NT2/D1 (cell line): ENCODE measurements around the gene LAMB4.

Experiments
- SUZ12 ChIP-seq: IDR thresholded peaks from 2 replicates; pipeline ENCODE4 v1.6.1; 2011; ENCODE audit not compliant: insufficient read length, insufficient read depth; ENCODE audit errors: extremely low read depth
- YY1 ChIP-seq: IDR thresholded peaks from 2 replicates; pipeline ENCODE4 v1.6.1; 2011; ENCODE audit not compliant: insufficient read length, insufficient read depth
- ZNF274 ChIP-seq: IDR thresholded peaks from 2 replicates; pipeline ENCODE4 v1.6.1; 2011; ENCODE audit warnings: mild to moderate bottlenecking, low read depth, low read length

DNA sequence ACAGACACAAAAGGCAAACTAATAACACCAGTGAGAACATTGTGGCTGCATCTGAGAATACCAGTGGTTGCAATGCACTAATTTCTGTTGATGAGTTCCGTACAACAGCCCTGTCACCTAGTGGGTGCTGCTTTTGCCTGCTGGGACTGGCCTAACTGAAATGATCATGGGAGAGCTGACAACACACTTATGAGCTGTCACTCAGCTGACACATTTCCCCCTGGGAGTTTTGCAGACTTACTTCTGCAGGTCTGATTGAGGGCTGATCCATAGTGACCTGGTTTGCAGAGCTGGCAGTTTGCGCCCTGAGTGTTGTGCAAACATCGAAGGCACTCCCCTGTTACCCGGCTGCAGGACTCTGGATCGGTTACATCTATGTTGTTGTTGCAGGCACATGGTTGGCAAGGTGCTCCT is 66.6 kb downstream of the LAMB4 start:
- TF ChIP-seq SUZ12 (no peak), ZNF274 (no peak), YY1 (no peak)
